MCF 10A (cell line): ENCODE results near the gene MRTO4. TPM values are rescaled to one million over a fixed set of nuclear protein-coding genes. Genes with fewer than 3 reads are reported as not detected.
"Not testable (repeated sequence)": the region's sequence is repeated elsewhere in the genome, so short reads cannot be mapped to it uniquely, and the experiment has no call there.

ENCODE experiments used
- BruUV-seq: library from RNA; stranded (reverse); fragments of 400-500 nt; replicated peaks from 2 replicates; lab custom pipeline; 2021; lab: Mats Ljungman, UMichigan
- CTCF ChIA-PET: fragments of 300-600 bp; sonication (Branson Sonifier 250); formaldehyde crosslinking; extraction: SDS; loops from one replicate; lab custom pipeline; 2021; ENCODE audit warnings: antibody characterized with exemption, inconsistent platforms; lab: Yijun Ruan, JAX
- POLR2A ChIA-PET: fragments of 300-600, 350-650 bp; sonication (Branson Sonifier 250); formaldehyde crosslinking; extraction: SDS; loops from one replicate; lab custom pipeline; 2020; ENCODE audit warnings: antibody characterized with exemption, inconsistent platforms; lab: Yijun Ruan, JAX
- DNase-seq: peaks from one replicate; pipeline ENCODE4 v3.0.0-alpha.2; 2018; ENCODE audit not compliant: unreplicated experiment
- H3K27ac Mint-ChIP-seq: one replicate; pipeline ENCODE4 v1.8.0; 2022; ENCODE audit warnings: mild to moderate bottlenecking, low read depth, mixed read lengths; ENCODE audit not compliant: unreplicated experiment
- H3K27me3 Mint-ChIP-seq: one replicate; pipeline ENCODE4 v1.8.0; 2022; ENCODE audit warnings: mixed read lengths; ENCODE audit not compliant: insufficient read depth, unreplicated experiment
- H3K36me3 Mint-ChIP-seq: one replicate; pipeline ENCODE4 v1.8.0; 2022; ENCODE audit warnings: mild to moderate bottlenecking, moderate library complexity, mixed read lengths; ENCODE audit not compliant: insufficient read depth, unreplicated experiment
- H3K4me1 Mint-ChIP-seq: one replicate; pipeline ENCODE4 v1.8.0; 2022; ENCODE audit warnings: mixed read lengths; ENCODE audit not compliant: insufficient read depth, unreplicated experiment
- H3K4me3 Mint-ChIP-seq: one replicate; pipeline ENCODE4 v1.8.0; 2022; ENCODE audit warnings: mild to moderate bottlenecking, moderate library complexity, mixed read lengths; ENCODE audit not compliant: unreplicated experiment
- H3K9me3 Mint-ChIP-seq: one replicate; pipeline ENCODE4 v1.8.0; 2022; ENCODE audit warnings: mixed read lengths; ENCODE audit not compliant: unreplicated experiment
- CTCF ChIP-seq: fragments of 200-600 bp; IDR thresholded peaks from one replicate; pipeline ENCODE4 v1.8.0; 2022; ENCODE audit warnings: antibody characterized with exemption, mild to moderate bottlenecking; ENCODE audit not compliant: unreplicated experiment
- intact Hi-C: fragments of 100-400 bp; cut with micrococcal nuclease; formaldehyde crosslinking; loops from 2 replicates; pipeline ENCODE4 v1.14.1; 2022
- total RNA-seq: library from RNA; stranded (reverse); gene quantifications from 2 replicates; pipeline ENCODE4 v1.2.3, GENCODE V29; 2022

Gene MRTO4
- total RNA-seq, 1 experiment from 2014 or later: 46.0 TPM

GRCh38 chr1:19272064-19272463, 20.5 kb downstream of the MRTO4 start:
- H3K4me3 Mint-ChIP-seq: no peak overlapping the region
- H3K9me3 Mint-ChIP-seq: peaks cover 7% of the 10 kb centered on the region
- no peaks in the 10 kb centered on the region for H3K4me1 Mint-ChIP-seq
- no peak for TF ChIP-seq CTCF
- no peak overlapping the region for H3K27ac Mint-ChIP-seq
- intact Hi-C loops: no loop called here
- peaks cover 8% of the 10 kb centered on the region for H3K36me3 Mint-ChIP-seq
- no peaks in the 10 kb centered on the region for H3K27me3 Mint-ChIP-seq
- CTCF ChIA-PET: interaction anchor here (0.7 kb wide), 1 partner anchor 216 kb away, joined by 3 read pairs; no protein-coding TSS in a partner anchor
- no TSS peak for BruUV-seq
- POLR2A ChIA-PET: no interaction called here
- no peak for DNase-seq

- BruUV-seq: no TSS peak
- Mint-ChIP-seq H3K4me3 (no peak overlapping the region), H3K4me1 (no peaks in the 10 kb centered on the region), H3K27ac (no peak overlapping the region), H3K27me3 (no peaks in the 10 kb centered on the region), H3K36me3 (peaks cover 8% of the 10 kb centered on the region), H3K9me3 (peaks cover 7% of the 10 kb centered on the region)
- DNase-seq: no peak
- no peak for TF ChIP-seq CTCF
- ChIA-PET CTCF (no interaction called here), POLR2A (interaction anchor here (0.5 kb wide), 1 partner anchor 12 kb away, joined by 3 read pairs; no protein-coding TSS in a partner anchor)
- intact Hi-C loops: no loop called here
These were observed 21.7 kb downstream of the MRTO4 start for GRCh38 chr1:19273106-19273843.

DNA sequence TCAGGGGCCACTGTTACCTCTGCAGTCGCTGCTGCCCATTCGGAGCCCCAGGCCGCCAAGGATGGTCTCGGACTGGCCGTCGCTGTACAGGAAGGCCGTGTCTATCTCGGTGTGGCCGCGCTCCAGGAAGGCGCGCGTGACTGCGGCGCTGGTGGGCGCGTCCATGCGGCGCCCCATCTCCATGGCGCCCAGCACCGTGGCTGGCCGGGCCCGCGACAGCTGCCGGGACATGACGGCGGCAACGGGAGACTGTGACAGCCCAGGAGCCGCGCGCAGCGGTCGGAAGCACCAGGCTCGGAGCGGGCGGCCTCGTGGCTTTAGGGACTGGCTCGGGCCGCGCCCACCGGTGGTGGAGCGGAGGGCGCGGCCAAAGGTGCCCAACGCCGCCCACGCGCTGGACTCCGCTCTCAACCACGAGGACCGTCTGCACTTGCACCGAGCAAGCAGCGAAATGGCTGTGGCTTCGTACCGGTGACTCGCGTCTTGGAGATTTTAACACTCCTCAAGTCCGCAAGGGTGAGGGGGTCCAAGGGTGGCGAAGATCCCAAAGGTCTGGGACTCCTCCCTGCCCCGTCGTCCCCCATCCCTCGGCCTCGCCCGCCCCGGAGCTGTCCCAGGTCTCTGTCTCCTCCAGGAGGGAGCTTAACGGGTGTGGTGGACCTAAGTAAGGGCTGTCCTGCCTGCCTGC, 22.4 kb downstream of the MRTO4 start:
- POLR2A ChIA-PET: interaction anchor here (0.5 kb wide), 2 partner anchors 12 to 223 kb away, joined by 3 read pairs; no protein-coding TSS in a partner anchor
- H3K4me1 Mint-ChIP-seq, H3K27ac Mint-ChIP-seq, H3K36me3 Mint-ChIP-seq, H3K4me3 Mint-ChIP-seq, CTCF ChIA-PET, H3K9me3 Mint-ChIP-seq, H3K27me3 Mint-ChIP-seq, BruUV-seq, intact Hi-C loops, DNase-seq: not testable (repeated sequence)

DNA sequence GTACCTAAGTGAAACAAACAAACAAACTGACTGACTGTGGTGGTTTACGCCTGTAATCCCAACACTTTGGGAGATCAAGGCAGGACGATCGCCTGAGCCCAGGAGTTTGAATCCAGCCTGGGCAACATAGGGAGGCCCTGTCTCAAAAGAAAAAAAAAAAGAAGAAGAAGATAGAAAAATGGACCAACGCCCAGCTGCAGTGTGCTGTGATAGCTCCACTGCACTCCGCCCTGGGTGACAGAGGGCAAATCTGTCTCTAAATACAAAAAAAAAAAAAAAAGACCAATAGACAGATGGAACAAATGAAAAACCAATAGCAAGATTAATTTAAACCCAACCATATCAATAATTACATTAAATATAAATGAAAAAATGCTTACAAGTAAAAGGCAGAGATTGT, 23.0 kb downstream of the MRTO4 start:
- DNase-seq: no peak
- no peaks in the 10 kb centered on the region for H3K27me3 Mint-ChIP-seq
- ChIA-PET POLR2A (no interaction called here), CTCF (no interaction called here)
- H3K4me3 Mint-ChIP-seq: no peak overlapping the region
- H3K9me3 Mint-ChIP-seq: peaks cover 7% of the 10 kb centered on the region
- TF ChIP-seq CTCF: no peak
- no TSS peak for BruUV-seq
- H3K27ac Mint-ChIP-seq: no peak overlapping the region
- no peaks in the 10 kb centered on the region for H3K4me1 Mint-ChIP-seq
- intact Hi-C loops: no loop called here
- peaks cover 8% of the 10 kb centered on the region for H3K36me3 Mint-ChIP-seq
